ENCODE results near the gene RPH3AL. TPM values are rescaled to one million over a fixed set of nuclear protein-coding genes. Genes with fewer than 3 reads are reported as not detected.
"Not testable (repeated sequence)": the region's sequence is repeated elsewhere in the genome, so short reads cannot be mapped to it uniquely, and the experiment has no call there.

Gene RPH3AL
- total and polyA plus RNA-seq, 4 donors: 4.7 to 5.9 (median 5.3) TPM

GRCh38 chr17:215563-216478 is 136.8 kb downstream of the RPH3AL start:
- 62% methylated on average over 18 of the region's 29 CpGs for WGBS (ENCODE audit: insufficient coverage)

GRCh38 chr17:214881-215331 is 137.7 kb downstream of the RPH3AL start:
- Histone ChIP-seq H3K9me3 (ENCODE audit: control insufficient read depth, insufficient read depth, low read length) (no peaks in the 10 kb centered on the region), H3K27ac (ENCODE audit: low read depth, low read length) (no peak overlapping the region), H3K4me3 (ENCODE audit: low read depth, low read length) (no peak overlapping the region), H3K36me3 (ENCODE audit: control insufficient read depth, insufficient read depth, low read length) (peaks cover 9% of the 10 kb centered on the region), H3K4me1 (ENCODE audit: control insufficient read depth, insufficient read depth, low read length) (peaks cover 10% of the 10 kb centered on the region), H3K27me3 (ENCODE audit: control insufficient read depth, insufficient read depth, low read length) (no peaks in the 10 kb centered on the region)
- DNase-seq (ENCODE audit: low read depth in 4 of 6, low spot score in 6 of 6): no peak
- WGBS (ENCODE audit: insufficient coverage): 95% methylated on average over 10 of the region's 10 CpGs

More at GRCh38 chr17:215563-216478, 136.8 kb downstream of the RPH3AL start:
- H3K4me3 ChIP-seq (ENCODE audit: low read depth, low read length); H3K4me1 ChIP-seq (ENCODE audit: control insufficient read depth, insufficient read depth, low read length); H3K27ac ChIP-seq (ENCODE audit: low read depth, low read length); DNase-seq (ENCODE audit: low read depth in 4 of 6, low spot score in 6 of 6); H3K27me3 ChIP-seq (ENCODE audit: control insufficient read depth, insufficient read depth, low read length); H3K36me3 ChIP-seq (ENCODE audit: control insufficient read depth, insufficient read depth, low read length); H3K9me3 ChIP-seq (ENCODE audit: control insufficient read depth, insufficient read depth, low read length): not testable (repeated sequence)

GRCh38 chr17:213286-214105 is 139.1 kb downstream of the RPH3AL start:
- H3K27me3 ChIP-seq (ENCODE audit: control insufficient read depth, insufficient read depth, low read length): no peaks in the 10 kb centered on the region
- H3K27ac ChIP-seq (ENCODE audit: low read depth, low read length): no peak overlapping the region
- DNase-seq (ENCODE audit: low read depth in 4 of 6, low spot score in 6 of 6): no peak
- H3K4me1 ChIP-seq (ENCODE audit: control insufficient read depth, insufficient read depth, low read length): peaks cover 5% of the 10 kb centered on the region
- H3K36me3 ChIP-seq (ENCODE audit: control insufficient read depth, insufficient read depth, low read length): peaks cover 10% of the 10 kb centered on the region
- H3K4me3 ChIP-seq (ENCODE audit: low read depth, low read length): no peak overlapping the region
- H3K9me3 ChIP-seq (ENCODE audit: control insufficient read depth, insufficient read depth, low read length): peaks cover 2% of the 10 kb centered on the region
- 90% methylated on average over 15 of the region's 25 CpGs for WGBS (ENCODE audit: insufficient coverage)

- no peak for DNase-seq (ENCODE audit: low read depth in 4 of 6, low spot score in 6 of 6)
- Histone ChIP-seq H3K27ac (ENCODE audit: low read depth, low read length) (no peak overlapping the region), H3K4me3 (ENCODE audit: low read depth, low read length) (no peak overlapping the region), H3K27me3 (ENCODE audit: control insufficient read depth, insufficient read depth, low read length) (no peaks in the 10 kb centered on the region), H3K4me1 (ENCODE audit: control insufficient read depth, insufficient read depth, low read length) (peaks cover 9% of the 10 kb centered on the region), H3K9me3 (ENCODE audit: control insufficient read depth, insufficient read depth, low read length) (peaks cover 2% of the 10 kb centered on the region), H3K36me3 (ENCODE audit: control insufficient read depth, insufficient read depth, low read length) (peaks cover 12% of the 10 kb centered on the region)
- 94% methylated on average over 6 of the region's 8 CpGs for WGBS (ENCODE audit: insufficient coverage)
Observed at GRCh38 chr17:210402-210801, 142.2 kb downstream of the RPH3AL start.

- H3K4me1 ChIP-seq (ENCODE audit: control insufficient read depth, insufficient read depth, low read length): peaks cover 17% of the 10 kb centered on the region
- WGBS (ENCODE audit: insufficient coverage): 97% methylated on average over 5 of the region's 8 CpGs
- H3K36me3 ChIP-seq (ENCODE audit: control insufficient read depth, insufficient read depth, low read length): peaks cover 6% of the 10 kb centered on the region
- no peaks in the 10 kb centered on the region for H3K27me3 ChIP-seq (ENCODE audit: control insufficient read depth, insufficient read depth, low read length)
- no peak for DNase-seq (ENCODE audit: low read depth in 4 of 6, low spot score in 6 of 6)
- no peak overlapping the region for H3K4me3 ChIP-seq (ENCODE audit: low read depth, low read length)
- H3K27ac ChIP-seq (ENCODE audit: low read depth, low read length): no peak overlapping the region
- peaks cover 2% of the 10 kb centered on the region for H3K9me3 ChIP-seq (ENCODE audit: control insufficient read depth, insufficient read depth, low read length)
Observed at GRCh38 chr17:208429-208828, 144.2 kb downstream of the RPH3AL start.

- peaks cover 17% of the 10 kb centered on the region for H3K4me1 ChIP-seq (ENCODE audit: control insufficient read depth, insufficient read depth, low read length)
- H3K9me3 ChIP-seq (ENCODE audit: control insufficient read depth, insufficient read depth, low read length): peaks cover 2% of the 10 kb centered on the region
- no peak overlapping the region for H3K4me3 ChIP-seq (ENCODE audit: low read depth, low read length)
- DNase-seq (ENCODE audit: low read depth in 4 of 6, low spot score in 6 of 6): no peak
- no peaks in the 10 kb centered on the region for H3K27me3 ChIP-seq (ENCODE audit: control insufficient read depth, insufficient read depth, low read length)
- 94% methylated on average over 8 of the region's 8 CpGs for WGBS (ENCODE audit: insufficient coverage)
- H3K36me3 ChIP-seq (ENCODE audit: control insufficient read depth, insufficient read depth, low read length): peaks cover 3% of the 10 kb centered on the region
- H3K27ac ChIP-seq (ENCODE audit: low read depth, low read length): no peak overlapping the region
Observed at GRCh38 chr17:207775-208174, 144.8 kb downstream of the RPH3AL start.

GRCh38 chr17:206941-207560 is 145.6 kb downstream of the RPH3AL start:
- Histone ChIP-seq H3K4me1 (ENCODE audit: control insufficient read depth, insufficient read depth, low read length) (peaks cover 17% of the 10 kb centered on the region), H3K27me3 (ENCODE audit: control insufficient read depth, insufficient read depth, low read length) (no peaks in the 10 kb centered on the region), H3K9me3 (ENCODE audit: control insufficient read depth, insufficient read depth, low read length) (peaks cover 2% of the 10 kb centered on the region), H3K4me3 (ENCODE audit: low read depth, low read length) (no peak overlapping the region), H3K36me3 (ENCODE audit: control insufficient read depth, insufficient read depth, low read length) (peaks cover 3% of the 10 kb centered on the region), H3K27ac (ENCODE audit: low read depth, low read length) (no peak overlapping the region)
- WGBS (ENCODE audit: insufficient coverage): 73% methylated on average over 32 of the region's 37 CpGs
- DNase-seq (ENCODE audit: low read depth in 4 of 6, low spot score in 6 of 6): no peak

- not testable (repeated sequence) for H3K9me3 ChIP-seq (ENCODE audit: control insufficient read depth, insufficient read depth, low read length); H3K27me3 ChIP-seq (ENCODE audit: control insufficient read depth, insufficient read depth, low read length); H3K36me3 ChIP-seq (ENCODE audit: control insufficient read depth, insufficient read depth, low read length); H3K27ac ChIP-seq (ENCODE audit: low read depth, low read length); H3K4me3 ChIP-seq (ENCODE audit: low read depth, low read length); DNase-seq (ENCODE audit: low read depth in 4 of 6, low spot score in 6 of 6)
- peaks cover 17% of the 10 kb centered on the region for H3K4me1 ChIP-seq (ENCODE audit: control insufficient read depth, insufficient read depth, low read length)
- WGBS (ENCODE audit: insufficient coverage): 97% methylated on average over 27 of the region's 27 CpGs
Observed at GRCh38 chr17:206484-206883, 146.1 kb downstream of the RPH3AL start.

- H3K9me3 ChIP-seq (ENCODE audit: control insufficient read depth, insufficient read depth, low read length): peaks cover 2% of the 10 kb centered on the region
- peaks cover 3% of the 10 kb centered on the region for H3K36me3 ChIP-seq (ENCODE audit: control insufficient read depth, insufficient read depth, low read length)
- H3K27me3 ChIP-seq (ENCODE audit: control insufficient read depth, insufficient read depth, low read length): no peaks in the 10 kb centered on the region
- H3K4me1 ChIP-seq (ENCODE audit: control insufficient read depth, insufficient read depth, low read length): peaks cover 19% of the 10 kb centered on the region
- no peak overlapping the region for H3K4me3 ChIP-seq (ENCODE audit: low read depth, low read length)
- WGBS (ENCODE audit: insufficient coverage): 100% methylated on average over 5 of the region's 6 CpGs
- DNase-seq (ENCODE audit: low read depth in 4 of 6, low spot score in 6 of 6): no peak
- H3K27ac ChIP-seq (ENCODE audit: low read depth, low read length): no peak overlapping the region
Observed at GRCh38 chr17:205817-206216, 146.8 kb downstream of the RPH3AL start.

All from spinal cord (tissue), 10 donors.